Skeletal muscle tissue (tissue), 4 donors: ENCODE results near the gene FEM1C. TPM values are rescaled to one million over a fixed set of nuclear protein-coding genes. Genes with fewer than 3 reads are reported as not detected.

Experiments used
- H3K27ac ChIP-seq: one replicate; pipeline ENCODE4 v1.7.0; 2013; ENCODE audit warnings: mild to moderate bottlenecking, low read depth, low read length, inconsistent platforms
- H3K27me3 ChIP-seq, 3 donors: one replicate each; pipeline ENCODE4 v1.7.0; 2013; ENCODE audit warnings: low read length in 3 of 3; ENCODE audit not compliant: control insufficient read depth in 3 of 3, insufficient read depth in 3 of 3
- H3K36me3 ChIP-seq, 3 donors: one replicate each; pipeline ENCODE4 v1.7.0; 2013; ENCODE audit warnings: low read length in 3 of 3; ENCODE audit not compliant: control insufficient read depth in 3 of 3, insufficient read depth in 3 of 3
- H3K4me1 ChIP-seq, 3 donors: one replicate each; pipeline ENCODE4 v1.7.0; 2013; ENCODE audit warnings: low read length in 3 of 3, mild to moderate bottlenecking in 3 of 3; ENCODE audit not compliant: control insufficient read depth in 3 of 3, insufficient read depth in 3 of 3
- H3K4me3 ChIP-seq, 3 donors: one replicate each; pipeline ENCODE4 v1.7.0; 2013; ENCODE audit warnings: low read length in 3 of 3
- H3K9ac ChIP-seq, 3 donors: one replicate each; pipeline ENCODE4 v1.7.0; 2013; ENCODE audit warnings: low read length in 3 of 3, mild to moderate bottlenecking in 3 of 3, moderate library complexity in 2 of 3, low read depth in 1 of 3
- H3K9me3 ChIP-seq, 3 donors: one replicate each; pipeline ENCODE4 v1.7.0; 2013; ENCODE audit warnings: low read length in 3 of 3; ENCODE audit not compliant: control insufficient read depth in 3 of 3
- total RNA-seq: library from RNA; depleted of rRNA; stranded (reverse); fragments of >200 nt; gene quantifications from one replicate; pipeline ENCODE4 v1.2.3, GENCODE V29; 2014
- donor health status: Osteomylitis.

Gene FEM1C
- total RNA-seq, 1 donor from 2014 or later: 39.1 TPM

DNA sequence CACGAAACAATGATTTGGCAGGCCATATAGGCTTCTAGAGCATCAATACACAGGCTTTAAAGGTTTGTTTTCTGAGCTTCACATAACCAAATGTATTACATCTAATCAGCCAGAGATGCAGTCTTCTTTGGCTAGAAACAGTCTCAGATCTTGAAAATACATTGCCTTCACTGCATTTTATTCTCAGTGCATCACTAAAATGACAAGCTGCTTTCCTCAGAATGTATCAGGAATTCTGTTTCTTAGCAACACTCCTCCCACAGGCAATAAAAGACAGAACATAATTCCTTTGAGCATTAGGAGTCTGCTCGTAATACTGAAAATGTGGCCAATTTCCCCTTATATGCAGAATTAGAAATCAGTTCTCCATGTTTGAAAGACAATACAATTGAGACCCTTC, 36.9 kb downstream of the FEM1C start:
- Histone ChIP-seq H3K27me3 (no peaks in the 10 kb centered on the region), H3K27ac (no peak overlapping the region), H3K36me3 (no peaks in the 10 kb centered on the region), H3K4me1 (no peaks in the 10 kb centered on the region), H3K4me3 (no peak overlapping the region), H3K9me3 (no peaks in the 10 kb centered on the region), H3K9ac (no peak overlapping the region)

DNA sequence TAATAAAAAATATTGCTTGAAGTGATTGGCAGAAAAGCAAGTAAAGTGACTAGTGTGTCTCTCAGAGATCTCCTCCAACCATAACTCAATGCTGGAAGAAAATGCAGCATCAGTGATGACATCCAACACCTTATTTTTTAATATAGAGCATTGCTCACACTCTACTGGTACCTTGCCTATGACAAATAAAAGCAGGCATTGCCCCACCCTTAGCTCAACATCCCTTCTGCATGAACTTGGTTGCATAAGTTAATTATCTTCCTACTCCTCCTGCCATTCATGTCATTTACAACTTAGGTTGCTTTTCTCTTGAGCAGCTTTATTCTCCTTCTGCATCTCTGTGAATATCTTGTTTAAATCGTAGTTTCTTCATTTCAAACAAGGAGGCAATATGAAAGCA, 41.2 kb downstream of the FEM1C start:
- H3K27ac ChIP-seq: no peak overlapping the region
- H3K9me3 ChIP-seq: no peaks in the 10 kb centered on the region
- no peaks in the 10 kb centered on the region for H3K36me3 ChIP-seq
- no peak overlapping the region for H3K4me3 ChIP-seq
- H3K4me1 ChIP-seq: peaks cover 0 to 6% (median 3%) of the 10 kb centered on the region in 3 donors
- H3K9ac ChIP-seq: no peak overlapping the region
- H3K27me3 ChIP-seq: no peaks in the 10 kb centered on the region

DNA sequence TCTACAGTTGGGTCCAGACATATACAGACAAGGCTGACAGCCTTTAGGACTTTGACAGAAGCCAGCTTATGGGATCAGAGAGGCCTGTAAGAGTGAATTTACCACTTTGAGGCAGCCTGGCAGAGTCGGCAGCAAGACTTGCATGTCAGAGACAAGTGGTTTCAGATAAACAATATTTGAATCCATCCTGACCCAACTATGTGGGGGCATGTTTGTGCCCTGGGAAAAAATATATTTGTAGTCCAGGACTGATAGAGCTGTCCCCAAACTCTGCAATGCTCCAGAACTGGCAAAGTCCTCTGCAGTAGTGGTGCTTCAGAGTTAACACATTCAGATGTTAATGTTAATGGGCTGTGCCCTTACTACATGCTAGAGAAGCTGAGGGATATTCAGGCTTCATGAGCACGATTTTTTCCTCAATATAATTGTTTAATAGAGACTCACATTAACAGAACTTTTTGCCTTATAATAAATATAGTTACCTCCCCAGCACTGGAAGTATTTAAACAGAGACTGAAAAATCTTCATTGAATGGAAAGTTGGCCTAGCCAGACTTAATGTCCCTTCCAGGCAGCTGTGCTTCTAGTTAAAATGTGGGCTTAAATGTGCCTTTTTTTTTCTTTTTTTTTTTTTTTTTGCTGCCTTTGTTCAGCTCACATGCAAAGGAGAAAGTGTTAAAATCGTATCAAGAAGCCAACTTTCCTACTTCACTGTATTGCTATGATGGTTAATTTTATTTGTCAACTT, 42.9 kb downstream of the FEM1C start:
- Histone ChIP-seq H3K9ac (no peak overlapping the region), H3K36me3 (no peaks in the 10 kb centered on the region), H3K9me3 (no peaks in the 10 kb centered on the region), H3K27me3 (no peaks in the 10 kb centered on the region), H3K4me3 (no peak overlapping the region), H3K4me1 (peaks cover 0 to 6% (median 3%) of the 10 kb centered on the region in 3 donors), H3K27ac (no peak overlapping the region)

DNA sequence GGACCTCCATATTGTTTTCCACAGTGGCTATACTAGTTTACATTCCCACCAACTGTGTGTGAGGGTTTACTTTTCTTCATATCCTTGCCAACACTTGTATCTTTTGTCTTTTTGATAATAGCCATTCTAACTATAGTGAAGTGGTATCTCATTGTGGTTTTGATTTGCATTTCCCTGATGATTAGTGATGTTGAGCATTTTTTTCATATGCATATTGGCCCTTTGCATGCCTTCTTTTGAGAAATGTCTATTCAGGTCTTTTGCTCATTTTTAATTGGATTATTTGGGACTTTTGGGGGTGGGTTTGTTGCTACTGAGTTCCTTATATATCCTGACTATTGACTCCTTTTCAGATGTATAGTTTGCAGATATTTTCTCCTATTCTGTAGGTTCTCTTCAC, 44.4 kb downstream of the FEM1C start:
- no peaks in the 10 kb centered on the region for H3K36me3 ChIP-seq
- H3K27me3 ChIP-seq: no peaks in the 10 kb centered on the region
- H3K27ac ChIP-seq: no peak overlapping the region
- no peak overlapping the region for H3K4me3 ChIP-seq
- no peaks in the 10 kb centered on the region for H3K9me3 ChIP-seq
- peaks cover 0 to 6% (median 3%) of the 10 kb centered on the region in 3 donors for H3K4me1 ChIP-seq
- no peak overlapping the region for H3K9ac ChIP-seq

DNA sequence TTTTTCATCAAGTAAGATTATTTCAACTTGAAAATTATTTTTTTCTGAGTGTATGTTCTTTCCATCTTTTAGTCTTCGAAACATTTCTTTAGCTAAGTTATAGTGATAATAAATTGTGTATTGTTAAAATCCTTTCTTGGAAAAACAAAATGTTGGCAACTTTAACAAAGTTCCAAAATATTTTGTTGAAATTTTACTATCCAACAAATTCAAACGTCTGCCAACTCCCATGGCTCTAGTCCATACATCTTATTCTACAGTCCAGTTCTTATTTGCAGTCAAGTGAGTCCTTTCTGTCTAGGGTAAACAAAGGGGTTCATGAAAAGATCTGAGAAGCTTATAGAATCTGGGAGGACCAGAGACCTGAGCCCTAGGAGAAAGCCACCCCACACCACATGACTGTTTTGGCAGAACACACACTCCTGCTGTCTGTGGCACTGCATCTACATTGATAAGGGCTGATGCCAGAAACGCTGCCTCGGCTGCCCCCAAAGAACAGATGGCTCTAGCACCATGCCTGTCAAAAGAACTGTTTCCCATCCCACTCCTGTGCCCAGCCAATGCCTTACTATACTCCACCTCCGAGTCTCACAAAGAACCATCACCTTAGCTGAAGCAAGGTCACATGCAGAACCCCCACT, 47.5 kb downstream of the FEM1C start:
- Histone ChIP-seq H3K9me3 (no peaks in the 10 kb centered on the region), H3K9ac (no peak overlapping the region), H3K4me3 (no peak overlapping the region), H3K27ac (no peak overlapping the region), H3K36me3 (no peaks in the 10 kb centered on the region), H3K4me1 (peaks cover 0 to 12% (median 6%) of the 10 kb centered on the region in 3 donors), H3K27me3 (no peaks in the 10 kb centered on the region)

DNA sequence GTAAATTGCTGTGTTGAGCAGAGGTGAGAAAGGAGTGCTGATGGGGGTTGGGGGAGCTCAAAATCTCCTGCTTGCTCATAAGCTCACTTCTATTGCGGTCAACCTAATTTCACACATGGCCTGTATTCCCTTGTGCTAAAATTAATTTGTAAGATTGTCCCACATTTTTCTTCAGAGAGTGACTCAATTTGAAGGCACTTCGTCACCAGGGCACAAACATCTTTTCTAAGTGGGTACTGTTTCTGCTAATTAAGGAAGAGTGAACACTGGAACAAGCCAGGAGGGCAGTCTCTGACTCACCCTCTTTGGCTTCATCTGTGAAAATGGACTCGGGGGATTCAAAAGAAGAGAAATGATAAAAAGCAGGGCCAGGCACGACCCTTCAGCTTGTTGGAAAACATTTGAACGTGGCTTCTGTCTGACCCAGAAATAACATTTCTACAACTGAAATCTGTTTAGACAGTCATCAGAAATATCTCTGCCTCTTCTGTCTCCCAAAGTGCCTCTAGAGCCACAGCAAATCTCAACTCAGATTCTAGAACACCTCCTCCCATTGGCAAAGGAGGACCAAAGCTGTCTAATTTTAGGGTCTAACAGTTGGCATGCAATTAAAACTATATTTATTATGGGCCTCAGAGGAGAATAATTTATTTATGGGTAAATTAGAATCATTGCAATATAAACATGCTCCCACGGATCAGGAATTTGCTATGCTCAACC, 49.8 kb downstream of the FEM1C start:
- H3K27me3 ChIP-seq: no peaks in the 10 kb centered on the region
- H3K9ac ChIP-seq: no peak overlapping the region
- peaks cover 0 to 6% (median 3%) of the 10 kb centered on the region in 3 donors for H3K4me1 ChIP-seq
- H3K27ac ChIP-seq: no peak overlapping the region
- no peaks in the 10 kb centered on the region for H3K36me3 ChIP-seq
- no peaks in the 10 kb centered on the region for H3K9me3 ChIP-seq
- no peak overlapping the region for H3K4me3 ChIP-seq

DNA sequence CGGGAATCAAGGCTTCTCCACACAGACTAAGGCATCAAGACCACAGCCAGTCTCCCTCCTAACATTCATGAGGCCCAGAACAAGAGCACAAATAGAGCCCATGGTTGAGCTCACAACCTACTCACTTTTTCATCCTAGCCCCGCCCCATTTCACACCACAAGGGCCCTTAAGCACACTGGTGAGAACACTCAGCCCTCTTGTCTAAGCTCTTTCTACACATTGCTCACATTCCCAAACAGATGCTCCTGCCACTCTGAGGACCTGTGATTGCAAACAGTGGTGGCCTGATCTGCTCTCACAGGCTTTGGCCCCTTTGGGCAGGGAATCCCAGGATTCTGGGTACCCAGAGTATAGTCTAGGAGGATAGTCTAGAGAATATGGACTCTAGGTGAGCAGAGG, 54.0 kb downstream of the FEM1C start:
- peaks cover 0 to 6% (median 3%) of the 10 kb centered on the region in 3 donors for H3K4me1 ChIP-seq
- H3K4me3 ChIP-seq: no peak overlapping the region
- H3K27ac ChIP-seq: no peak overlapping the region
- H3K27me3 ChIP-seq: no peaks in the 10 kb centered on the region
- H3K36me3 ChIP-seq: no peaks in the 10 kb centered on the region
- H3K9me3 ChIP-seq: no peaks in the 10 kb centered on the region
- no peak overlapping the region for H3K9ac ChIP-seq

DNA sequence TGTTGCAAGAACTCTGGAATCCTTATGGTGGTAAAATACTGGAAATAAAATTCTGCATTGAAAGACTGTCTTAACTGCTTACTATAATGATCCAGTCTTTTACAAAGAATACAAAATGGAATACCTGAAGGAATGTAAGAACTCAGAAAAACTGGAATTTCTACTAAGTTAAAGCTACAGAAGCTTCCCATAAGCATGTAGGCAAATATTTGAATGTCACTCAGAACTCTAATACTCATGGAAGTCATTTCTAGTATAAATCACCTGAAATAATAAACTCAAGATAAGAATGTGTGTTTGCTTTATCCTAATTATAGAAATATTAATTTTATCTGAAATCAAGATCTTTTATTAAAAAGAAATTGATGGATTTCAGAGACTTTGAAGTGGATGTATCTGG, 54.8 kb downstream of the FEM1C start:
- Histone ChIP-seq H3K4me3 (no peak overlapping the region), H3K9me3 (no peaks in the 10 kb centered on the region), H3K27ac (no peak overlapping the region), H3K27me3 (no peaks in the 10 kb centered on the region), H3K4me1 (peaks cover 0 to 2% (median 2%) of the 10 kb centered on the region in 3 donors), H3K9ac (no peak overlapping the region), H3K36me3 (no peaks in the 10 kb centered on the region)

DNA sequence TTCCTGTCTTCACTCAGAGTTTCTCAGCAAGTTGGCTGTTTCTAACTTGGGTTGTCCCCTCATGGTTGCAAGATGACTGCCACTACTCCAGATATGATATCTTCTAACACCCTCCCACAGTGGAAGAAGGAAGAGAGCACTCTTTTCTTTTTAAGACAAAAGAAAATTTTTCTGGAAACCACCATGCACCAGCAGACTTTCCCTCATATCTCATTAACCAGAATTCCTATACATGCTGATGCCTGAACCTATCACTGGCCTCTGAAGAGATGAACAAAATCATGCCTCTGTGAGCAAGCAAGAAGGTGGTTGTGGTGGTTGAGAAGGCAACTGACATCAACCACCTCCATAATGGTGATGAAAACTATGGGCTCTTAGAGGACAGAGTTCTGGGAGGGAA, 56.8 kb downstream of the FEM1C start:
- H3K4me3 ChIP-seq: no peak overlapping the region
- no peaks in the 10 kb centered on the region for H3K27me3 ChIP-seq
- no peaks in the 10 kb centered on the region for H3K9me3 ChIP-seq
- no peak overlapping the region for H3K9ac ChIP-seq
- no peaks in the 10 kb centered on the region for H3K36me3 ChIP-seq
- H3K4me1 ChIP-seq: no peaks in the 10 kb centered on the region
- no peak overlapping the region for H3K27ac ChIP-seq

DNA sequence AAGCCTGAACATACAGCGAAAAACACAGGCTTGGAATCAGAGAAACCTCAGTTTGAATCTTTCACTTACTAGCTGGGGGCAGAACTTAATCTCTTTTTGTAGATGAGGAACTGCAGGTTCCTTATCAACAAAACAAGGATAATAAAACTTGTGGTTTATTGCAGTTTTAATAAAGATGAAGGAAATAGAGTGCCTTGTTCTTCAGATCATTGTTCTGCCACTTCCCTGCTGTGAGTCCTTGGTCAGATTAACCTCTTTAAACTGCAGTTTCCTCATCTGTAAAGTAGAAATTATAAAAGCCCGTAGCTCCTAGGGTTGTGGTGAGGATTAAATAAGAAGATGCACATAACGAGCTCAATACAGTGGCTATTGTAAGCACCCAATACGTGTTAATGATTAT, 57.4 kb downstream of the FEM1C start:
- H3K4me3 ChIP-seq: no peak overlapping the region
- no peak overlapping the region for H3K27ac ChIP-seq
- no peaks in the 10 kb centered on the region for H3K36me3 ChIP-seq
- H3K9me3 ChIP-seq: no peaks in the 10 kb centered on the region
- no peaks in the 10 kb centered on the region for H3K27me3 ChIP-seq
- H3K4me1 ChIP-seq: no peaks in the 10 kb centered on the region
- no peak overlapping the region for H3K9ac ChIP-seq
